HG02623 (cell line): Measurements from ENCODE around the gene TNFRSF8.

Experiments
- ATAC-seq: cut with Tn5 transposase; IDR thresholded peaks from one replicate; pipeline ENCODE4 v1.9.1; 2021; ENCODE audit warnings: moderate library complexity; ENCODE audit not compliant: unreplicated experiment

TNFRSF8 gene

DNA sequence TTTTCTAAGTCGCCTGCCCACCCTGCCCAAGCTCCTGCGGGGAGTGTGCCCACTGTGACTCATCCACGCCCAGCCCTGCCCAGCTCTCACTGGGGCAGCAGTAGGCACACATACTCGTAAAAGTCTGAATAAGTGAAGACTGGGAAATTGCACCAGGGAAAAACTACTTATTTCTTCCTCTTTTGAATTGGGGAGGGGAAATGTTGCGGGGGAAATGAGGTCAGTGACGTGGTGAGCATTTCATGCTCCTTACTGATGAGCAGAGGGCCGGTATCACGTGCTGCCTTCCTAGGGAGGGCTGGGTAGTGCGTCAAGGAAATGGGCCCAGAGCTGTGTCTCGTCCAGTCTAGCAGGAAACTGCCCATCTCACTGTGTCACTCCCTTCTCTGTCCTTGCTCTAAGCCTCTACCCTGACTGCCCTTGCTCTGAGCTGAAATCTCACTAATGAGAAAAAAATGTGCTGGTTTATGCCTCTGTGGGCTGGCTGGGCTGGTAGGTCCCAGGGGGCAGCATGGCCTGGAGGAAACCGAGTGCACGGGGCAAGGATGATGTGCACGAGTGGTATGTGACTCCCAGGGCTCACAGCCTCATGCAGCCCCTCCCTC lies 90.2 kb downstream of the TNFRSF8 start:
- no peak for ATAC-seq

DNA sequence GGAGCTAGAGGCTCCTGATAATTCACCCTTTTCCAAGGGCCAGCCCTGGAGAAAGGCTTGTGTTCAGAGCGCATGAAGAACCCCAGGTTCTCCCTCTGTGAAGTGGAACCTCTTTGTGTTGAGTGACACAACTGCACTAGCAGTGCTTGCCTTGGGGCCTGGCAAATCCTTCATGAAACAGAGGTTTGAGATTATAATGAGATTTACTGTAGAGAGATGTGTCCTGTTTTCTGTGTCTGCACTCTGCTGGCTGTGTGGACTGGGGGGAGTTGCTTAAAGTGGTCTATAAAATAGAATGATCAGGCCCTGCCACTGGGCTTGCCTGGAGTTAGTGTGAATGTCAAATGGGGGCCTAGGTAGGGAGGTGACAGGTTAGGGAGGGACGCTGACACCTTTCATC lies 92.2 kb downstream of the TNFRSF8 start:
- ATAC-seq, result no peak

DNA sequence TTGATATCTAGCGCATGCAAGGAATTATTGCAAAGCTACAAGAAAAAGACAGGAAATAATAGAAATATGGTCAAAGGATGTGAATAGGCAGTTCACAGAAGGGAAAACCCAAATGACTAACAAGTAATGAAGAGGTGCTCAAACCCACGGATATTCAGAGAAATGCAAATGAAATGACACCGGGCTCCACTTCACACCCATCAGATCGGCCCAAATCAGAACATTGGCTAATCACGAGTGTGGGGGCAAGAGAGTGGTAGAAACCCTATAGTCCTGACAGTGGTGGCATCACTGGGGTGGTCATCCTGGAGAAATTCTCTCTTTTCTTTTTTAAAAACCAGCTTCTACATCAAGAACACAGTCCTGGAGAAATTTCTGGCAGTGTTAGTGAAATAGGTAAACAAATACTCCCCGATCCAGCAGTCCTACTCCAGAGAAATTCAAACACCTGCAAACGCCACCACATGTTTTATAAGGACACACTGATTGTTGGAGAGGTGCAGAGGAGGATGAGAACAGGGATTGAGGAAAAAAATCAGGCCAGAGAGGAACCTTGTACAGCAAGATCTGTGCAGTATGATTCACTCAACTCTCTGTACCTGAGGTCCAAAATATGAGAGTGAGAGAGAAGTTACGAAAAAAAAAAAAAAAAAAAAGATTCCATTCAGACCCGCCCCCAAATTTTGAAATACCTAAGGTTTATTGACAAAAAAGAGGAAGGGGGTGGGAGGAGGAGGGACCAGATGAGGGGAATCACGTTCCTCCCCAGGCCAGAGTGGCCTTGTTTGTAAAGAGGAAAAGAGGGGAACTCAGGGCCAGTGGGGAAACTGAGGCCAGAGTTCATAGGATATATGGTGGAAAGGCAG lies 94.5 kb downstream of the TNFRSF8 start:
- no peak for ATAC-seq

DNA sequence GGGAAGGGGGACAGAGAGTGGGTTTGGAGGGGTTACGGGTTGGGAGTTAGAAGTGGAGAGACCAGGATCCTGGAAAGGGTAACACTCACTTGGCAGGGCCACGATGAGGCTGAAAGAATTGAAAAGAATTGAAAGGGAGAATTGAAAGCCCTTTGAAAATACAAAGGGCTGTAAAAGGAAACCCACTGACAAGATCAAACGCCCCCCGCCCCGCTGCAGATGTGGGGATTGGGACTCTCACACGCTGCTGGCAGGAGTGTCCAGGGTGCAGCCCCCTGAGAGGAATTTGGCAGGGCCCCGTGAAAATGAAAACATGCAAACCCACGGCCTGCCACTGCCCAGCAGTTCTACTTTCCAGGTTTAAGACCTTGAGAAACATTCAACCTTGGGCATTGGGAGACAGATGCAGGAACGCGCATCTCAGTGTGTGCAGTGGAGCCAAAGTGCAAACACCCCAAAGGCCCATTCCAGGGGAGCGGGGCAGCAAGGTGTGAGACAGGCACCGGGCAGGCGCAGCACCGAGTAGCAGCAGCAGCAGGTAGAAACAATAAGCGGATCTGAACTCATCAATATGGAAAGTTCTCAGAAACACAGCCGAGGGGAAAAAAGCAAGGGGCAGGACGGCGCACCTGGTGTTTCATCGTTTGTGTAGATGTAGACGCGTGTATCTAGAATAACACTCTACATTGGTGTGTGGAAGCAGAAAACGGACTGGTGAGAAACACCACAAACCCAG lies 95.4 kb downstream of the TNFRSF8 start:
- ATAC-seq, result no peak

DNA sequence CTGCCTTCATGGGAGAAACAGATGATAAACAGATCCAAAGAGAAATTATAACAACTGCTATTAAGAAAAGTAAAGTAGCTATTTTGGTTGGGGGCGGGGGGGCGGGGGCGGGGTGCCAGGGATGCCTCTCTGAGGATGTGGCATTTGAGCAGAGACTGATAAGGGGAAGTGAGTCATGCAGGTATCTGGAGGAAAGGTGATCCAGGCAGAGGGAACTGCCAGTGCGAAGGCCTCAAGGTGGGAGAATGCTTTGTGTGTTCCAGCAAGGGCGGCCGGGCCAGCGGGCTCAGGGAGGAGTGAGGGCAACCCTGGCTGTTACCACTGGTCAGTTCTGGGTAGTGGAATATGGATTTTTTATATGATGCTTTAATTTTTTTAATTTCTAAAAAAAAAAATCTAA lies 96.7 kb downstream of the TNFRSF8 start:
- ATAC-seq, result no peak

DNA sequence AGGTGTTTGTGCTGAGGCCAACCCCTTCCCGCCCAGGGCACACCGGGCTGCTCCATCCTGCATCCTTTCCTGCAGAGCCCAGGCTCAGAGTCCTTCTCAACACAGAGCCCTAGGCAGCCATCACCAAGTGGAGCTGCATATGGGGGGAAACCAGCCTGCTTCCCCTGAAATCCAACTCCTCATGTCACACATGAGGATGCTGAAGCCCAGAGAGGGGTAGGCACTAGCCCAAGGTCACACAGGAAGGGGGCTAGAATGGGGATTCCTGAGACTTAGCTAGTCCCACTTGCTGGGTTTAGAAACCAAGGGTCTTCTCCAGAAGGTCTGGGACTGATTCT lies 98.2 kb downstream of the TNFRSF8 start:
- ATAC-seq, result no peak

DNA sequence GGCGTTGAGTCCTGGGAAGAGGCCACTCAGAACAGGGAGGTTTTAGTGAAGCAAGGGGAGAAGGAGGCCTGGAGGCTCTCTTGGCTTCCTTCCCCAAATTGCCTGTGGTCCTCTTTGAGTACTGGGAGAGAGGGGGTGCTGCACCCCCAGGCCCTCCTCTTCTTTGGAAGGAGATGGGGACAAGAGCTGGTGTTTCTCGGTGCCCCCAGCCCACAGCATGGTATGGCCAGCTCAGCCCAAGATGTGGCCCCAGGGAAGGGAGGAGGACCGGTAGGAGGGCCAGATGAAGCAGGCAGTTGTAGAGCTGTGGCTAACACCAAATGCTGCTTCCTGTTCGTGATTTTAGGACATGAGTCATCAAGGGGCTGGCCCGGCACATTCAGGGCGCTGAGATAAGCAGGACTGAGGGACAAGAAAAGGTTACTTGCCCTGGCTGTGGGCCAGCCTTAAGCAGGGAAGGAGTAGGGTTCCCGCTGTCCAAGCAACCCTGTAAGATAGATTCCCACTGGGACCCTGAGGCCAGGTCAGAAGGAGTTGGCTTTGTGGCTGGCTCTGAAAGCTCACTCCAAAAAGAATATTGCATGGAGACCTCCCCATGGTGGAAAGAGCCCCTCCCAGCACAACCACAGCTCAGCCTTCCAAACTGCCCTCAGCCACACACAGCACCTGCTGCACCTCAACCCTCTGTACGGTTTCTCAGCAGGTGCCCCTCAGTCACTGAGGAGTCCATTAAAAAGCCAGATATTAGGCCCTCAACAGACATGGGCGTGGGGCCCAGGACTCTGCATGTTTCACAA lies 98.8 kb downstream of the TNFRSF8 start:
- ATAC-seq, result peak; percentile 67

DNA sequence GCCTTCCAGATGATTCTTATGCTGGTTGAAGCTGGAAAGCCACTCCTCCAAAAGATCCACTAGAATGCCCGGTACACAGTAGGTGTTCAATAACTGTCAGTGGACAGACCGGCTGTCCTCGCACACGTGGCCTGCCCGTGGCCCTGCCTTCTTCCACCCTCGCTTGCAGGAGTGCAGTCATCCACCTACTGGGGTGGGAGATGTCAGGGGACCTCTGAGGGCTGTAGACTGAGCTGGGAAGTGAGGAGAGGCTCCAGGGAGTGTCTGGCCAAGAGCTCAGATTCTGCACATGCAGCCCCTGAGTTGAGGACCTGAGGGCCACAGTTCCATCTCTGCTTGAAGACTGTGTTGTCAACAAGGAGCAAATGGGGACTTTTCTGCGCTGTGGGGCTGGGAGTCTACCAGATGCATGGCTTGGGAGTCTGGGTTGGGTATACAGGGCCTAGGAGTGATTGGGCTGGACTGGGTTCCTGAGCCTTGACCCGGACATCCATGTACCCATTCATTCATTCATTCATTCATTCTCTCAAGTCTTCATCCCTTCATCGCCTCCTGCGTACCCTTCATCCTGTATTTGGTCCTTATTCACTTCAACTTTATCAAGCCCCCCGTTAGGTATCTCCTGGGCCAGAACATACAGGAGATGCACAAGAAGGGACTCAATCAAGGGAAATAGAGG lies 99.5 kb downstream of the TNFRSF8 start:
- ATAC-seq, result no peak

DNA sequence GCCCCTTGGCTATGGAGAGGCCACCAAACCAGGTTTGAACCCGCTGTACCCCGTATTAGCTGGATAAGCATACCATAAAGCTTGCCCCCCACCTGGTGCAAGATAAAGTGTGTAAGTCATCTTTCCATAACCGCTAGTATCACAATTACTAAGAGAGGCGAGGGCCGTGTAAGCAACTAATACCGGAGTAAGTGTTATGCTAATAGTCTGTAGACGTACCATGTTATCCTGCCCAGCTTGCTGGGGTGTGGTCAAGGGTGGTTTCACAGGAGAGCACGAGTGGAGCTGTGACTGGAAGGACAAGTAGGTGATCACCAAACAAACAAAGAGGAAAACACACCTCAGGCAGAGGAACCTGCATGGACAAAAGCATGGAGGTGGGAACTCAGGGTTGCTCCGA lies 100.1 kb downstream of the TNFRSF8 start:
- ATAC-seq, result no peak

DNA sequence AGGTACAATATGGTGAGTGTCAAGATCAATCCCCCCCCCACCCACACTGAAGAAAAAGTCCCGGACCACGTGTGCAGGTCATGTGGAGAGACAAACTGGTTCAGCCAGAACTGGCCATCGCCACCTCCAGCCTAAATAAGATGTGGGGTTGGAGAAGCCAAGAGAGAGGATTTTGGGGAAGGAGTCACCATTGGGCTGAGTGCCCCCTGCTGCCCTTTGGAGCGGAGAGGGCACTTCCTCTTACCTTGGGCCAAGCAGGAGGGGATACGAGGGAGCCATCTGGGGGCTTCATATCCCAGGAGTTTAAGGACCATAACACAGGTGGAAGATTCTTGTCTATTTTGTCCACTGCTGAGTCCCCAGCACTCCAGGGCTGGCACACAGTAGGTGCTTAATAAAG lies 101.1 kb downstream of the TNFRSF8 start:
- ATAC-seq, result no peak

DNA sequence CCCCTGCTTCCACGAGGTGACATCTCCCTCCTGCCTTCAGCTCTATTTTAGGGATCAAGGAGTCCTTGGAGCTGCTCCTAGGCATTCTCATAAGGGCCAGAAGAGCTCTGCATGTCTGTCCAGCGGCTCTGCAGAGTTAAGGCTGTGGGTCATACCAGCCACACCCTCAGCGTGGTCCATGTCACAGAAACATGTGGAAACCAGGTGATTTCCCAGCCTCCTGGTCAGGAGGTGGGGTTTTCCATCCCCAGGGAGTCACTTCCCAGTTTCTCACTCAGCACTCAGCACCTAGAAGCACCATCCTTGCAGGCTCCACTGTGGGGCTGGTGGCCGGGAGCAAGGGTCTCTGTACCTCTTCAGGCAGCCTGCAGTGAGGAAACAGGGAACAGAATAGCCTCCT lies 102.2 kb downstream of the TNFRSF8 start:
- no peak for ATAC-seq

DNA sequence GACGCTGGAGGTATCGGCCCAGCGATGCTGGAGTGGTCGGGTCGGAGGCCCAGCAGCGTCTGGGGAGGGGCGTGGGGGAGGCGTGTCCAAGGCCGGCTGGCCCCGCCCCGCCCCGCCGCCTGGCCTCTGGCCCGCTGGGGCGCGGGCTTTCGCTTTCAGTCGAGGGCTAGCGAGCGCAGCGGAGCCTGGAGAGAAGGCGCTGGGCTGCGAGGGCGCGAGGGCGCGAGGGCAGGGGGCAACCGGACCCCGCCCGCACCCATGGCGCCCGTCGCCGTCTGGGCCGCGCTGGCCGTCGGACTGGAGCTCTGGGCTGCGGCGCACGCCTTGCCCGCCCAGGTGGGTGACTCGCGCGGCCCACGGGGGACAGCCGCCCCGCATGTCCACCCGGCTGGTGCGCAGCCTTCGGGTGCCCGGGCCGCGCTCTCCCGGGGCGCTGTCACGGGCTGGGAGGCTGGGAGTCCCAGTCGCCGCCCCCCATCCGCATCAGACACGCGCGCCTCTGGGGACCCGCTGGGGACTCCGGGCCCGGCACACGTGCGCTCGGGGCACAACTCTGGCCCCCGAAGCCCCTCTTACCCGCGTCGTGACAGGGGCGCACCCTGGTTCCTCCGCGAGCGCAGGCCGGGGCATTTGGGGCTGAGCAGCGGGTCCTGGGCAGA lies 103.9 kb downstream of the TNFRSF8 start, which contains the start of gene TNFRSF1B:
Gene TNFRSF1B, plus strand, starts transcription at position 158 of the 659 bp plus-strand sequence. Its CDS starts 101 bp downstream, at position 259.
- ATAC-seq, result peak; percentile 32

DNA sequence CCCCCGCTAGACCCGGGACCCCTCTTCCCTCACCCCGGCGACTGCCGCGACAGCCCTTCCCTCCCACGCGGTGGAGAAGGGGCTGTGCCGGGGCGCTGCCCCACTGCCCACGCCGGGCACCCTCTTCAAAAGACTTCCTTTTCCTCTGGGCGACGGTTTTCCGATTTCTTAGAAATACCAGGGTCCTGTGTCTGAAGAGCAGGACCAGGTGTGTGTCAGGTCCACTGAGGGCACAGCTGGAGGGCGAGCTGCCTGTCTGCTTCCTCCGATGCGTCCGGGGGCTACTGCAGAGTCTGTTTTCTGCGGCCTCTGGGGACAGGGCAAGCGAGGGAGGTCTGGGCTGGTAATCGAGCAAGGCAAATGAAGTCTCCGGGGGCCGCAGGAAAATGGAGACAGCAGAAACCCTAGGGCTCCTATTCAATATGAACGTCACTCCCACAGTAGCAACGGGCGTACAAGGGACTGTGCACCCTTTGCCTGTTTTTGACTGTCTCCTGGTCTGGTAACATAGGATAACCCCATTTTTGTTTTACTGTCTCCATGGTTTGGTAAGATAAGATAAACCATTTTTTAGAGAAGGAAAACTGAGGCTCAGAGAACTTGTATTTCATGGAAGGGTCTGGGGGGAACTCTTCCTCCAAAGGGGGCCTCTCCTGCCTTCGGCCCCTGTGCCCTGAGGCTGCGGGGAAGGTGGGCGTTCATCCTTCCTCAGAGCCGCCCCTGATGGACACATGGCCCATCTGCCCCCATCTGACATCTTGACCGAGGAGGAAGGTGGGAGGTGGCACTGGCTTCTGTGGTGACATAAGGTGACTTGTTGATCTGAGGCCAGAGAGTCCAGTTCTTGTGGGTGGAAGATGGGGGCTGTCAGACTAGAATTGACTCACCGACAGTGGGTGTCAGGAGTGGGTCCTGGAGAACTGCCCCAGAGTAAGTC lies 104.7 kb downstream of the TNFRSF8 start:
- peak; percentile 19 for ATAC-seq

DNA sequence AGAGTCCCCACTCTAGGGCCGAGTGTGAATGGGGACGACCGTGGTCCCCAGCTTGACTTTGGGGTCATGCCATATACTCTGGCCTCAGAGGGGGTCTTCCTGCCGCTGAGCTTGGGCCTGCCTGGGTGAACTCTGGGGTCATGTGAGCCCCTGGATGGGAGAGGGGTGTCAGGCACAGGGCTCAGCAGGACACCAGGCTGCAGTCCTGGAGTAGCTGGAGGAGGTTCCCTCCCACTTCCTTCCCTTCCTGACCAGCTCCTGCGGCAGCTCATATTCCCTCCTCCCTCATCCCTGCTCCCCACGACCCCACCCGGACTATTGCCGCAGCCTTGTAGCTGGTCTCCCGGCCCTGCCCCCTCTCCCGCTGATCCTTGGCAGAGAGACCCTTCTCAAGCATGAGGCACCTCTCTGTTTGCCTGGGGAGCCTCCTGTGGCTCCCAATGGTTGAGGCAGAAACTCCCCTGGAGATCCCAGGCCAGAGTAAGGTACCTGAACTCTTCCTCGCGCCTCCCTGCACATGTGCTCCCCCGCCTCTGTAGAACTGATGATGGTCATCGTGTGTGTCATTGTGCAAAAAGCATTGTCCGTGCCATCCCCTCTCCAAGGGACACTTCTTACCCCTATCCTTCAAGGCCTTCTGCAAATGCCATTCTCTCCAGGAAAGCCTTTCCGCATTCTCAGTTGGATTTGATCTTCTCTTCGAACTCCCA lies 105.5 kb downstream of the TNFRSF8 start:
- ATAC-seq, result no peak

DNA sequence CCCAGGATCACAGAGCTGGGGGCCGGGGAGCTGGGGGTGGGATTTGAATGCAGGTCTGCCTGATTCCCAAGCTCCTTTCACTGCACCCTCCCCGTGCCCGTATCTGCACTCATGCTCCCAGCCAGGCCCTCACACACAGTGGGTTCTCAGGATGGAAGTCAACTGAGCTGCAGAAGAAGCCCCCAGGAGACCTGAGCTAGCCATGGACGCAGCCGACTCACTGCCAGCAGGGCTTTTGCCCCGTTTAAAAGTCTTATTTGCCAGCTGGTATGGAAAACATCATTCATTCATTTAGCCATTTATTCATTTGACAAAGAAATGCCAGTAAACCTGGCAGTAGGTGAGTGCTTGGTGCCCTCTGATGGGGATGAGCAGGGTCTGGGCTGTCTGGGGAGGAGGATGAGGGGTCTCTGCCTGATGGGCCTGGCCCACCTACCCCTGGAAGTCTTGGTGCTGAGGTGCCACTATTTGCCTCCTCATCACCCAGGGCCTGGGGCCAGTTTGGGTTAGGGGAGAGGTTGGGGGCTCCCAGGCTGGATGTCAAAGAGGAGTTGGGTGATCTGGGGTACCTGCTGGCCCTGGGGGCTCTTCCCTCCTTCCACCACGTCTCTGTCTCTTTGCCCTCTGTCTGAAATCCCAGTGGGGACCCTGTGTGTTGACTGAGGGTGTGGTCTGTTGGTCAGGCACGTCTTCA lies 106.5 kb downstream of the TNFRSF8 start:
- no peak for ATAC-seq

DNA sequence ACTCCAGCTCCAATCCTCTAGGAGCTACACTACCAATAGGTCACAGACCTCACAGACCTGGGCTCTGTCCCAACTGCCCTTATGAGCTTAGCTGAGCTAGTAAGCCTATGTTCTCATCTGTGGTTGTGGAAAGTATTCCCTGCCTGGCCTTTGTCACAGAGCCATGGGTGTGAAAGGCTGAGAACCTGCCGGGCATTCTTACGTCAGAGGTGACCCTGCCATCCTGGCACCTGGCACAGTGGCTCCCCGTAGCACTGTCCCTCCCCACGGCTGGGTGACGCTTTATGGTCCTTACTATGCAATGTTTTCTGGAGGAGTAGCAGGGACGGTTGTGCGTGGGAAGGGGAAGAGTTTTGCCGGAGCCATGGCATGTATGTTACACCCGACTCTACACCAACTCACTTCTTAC lies 107.2 kb downstream of the TNFRSF8 start:
- no peak for ATAC-seq

DNA sequence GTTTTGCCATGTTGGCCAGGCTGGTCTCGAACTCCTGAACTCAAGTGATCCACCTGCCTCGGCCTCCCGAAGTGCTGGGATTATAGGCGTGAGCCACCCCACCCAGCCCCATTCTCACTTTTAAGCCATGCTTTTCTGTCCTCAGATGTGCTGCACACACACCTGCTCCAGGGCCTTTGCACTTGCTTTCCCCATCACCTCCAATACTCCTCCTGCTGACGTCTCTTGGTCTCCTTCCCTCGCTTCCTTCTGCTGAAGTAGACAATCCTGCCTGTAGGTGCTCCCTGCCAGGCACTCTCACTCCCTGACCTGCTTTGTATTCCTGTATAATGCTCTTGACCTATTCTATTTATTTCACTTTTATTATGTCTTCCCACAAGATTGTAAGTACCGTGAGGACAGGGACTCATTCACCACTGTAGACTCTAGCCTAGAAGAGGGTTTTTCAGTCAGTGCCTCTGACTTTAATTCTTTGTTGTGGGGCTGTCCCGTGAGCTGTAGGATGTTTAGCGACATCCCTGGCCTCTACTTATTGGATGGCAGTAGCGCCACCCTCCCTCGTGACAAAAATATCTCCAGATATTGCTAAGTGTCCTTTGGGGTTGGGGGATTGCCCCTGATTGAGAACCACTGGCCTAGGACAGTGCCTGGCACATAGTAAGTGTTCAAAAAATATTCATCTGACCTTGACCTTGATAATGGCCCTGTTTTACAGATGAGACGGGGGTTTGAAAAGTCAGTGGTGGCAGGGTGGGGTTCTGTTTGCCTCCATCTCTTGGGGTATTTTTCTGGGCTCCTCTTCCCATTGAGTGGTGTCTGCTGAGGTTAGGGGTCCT lies 108.3 kb downstream of the TNFRSF8 start:
- no peak for ATAC-seq
